ENCODE results near the gene VPS26B.

DNA sequence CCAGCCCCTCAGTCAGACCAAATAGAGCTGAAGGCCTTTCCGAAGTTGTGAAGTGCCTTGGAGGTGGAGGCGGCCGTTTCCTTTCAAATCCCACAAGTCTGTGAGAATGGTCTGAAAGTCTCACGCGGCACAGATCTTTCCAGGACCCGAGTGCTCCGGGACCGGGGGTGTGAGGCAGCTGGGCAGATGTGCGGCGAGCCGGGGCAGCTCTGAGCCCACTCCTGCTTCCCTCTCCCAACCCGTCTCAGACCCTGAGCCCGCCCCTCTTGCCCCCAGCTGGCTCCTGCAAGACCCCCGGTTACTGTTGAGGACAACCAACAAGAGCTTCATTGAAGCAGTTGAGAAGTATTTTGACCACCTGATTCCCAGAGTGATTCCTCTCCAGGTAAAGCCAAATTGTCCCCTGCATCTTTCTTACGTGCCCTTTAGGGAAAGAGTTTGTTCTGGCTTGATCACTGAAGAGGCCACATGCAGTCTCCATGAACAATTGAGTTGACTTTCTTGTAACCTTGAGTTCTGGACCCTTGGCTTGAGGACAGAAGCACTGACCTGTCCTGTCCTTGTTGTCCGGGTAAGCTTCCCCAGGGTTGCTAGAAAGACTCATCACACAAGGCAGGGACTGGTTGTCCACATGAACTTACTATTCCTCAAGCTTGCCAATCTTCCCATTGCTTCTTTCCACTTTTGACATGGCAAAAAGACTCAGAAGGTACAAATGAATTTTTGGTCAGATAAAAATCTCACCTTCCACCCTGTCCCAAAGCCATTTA lies 59.2 kb downstream of the VPS26B start:
- TF ChIP-seq, protein P1, sequence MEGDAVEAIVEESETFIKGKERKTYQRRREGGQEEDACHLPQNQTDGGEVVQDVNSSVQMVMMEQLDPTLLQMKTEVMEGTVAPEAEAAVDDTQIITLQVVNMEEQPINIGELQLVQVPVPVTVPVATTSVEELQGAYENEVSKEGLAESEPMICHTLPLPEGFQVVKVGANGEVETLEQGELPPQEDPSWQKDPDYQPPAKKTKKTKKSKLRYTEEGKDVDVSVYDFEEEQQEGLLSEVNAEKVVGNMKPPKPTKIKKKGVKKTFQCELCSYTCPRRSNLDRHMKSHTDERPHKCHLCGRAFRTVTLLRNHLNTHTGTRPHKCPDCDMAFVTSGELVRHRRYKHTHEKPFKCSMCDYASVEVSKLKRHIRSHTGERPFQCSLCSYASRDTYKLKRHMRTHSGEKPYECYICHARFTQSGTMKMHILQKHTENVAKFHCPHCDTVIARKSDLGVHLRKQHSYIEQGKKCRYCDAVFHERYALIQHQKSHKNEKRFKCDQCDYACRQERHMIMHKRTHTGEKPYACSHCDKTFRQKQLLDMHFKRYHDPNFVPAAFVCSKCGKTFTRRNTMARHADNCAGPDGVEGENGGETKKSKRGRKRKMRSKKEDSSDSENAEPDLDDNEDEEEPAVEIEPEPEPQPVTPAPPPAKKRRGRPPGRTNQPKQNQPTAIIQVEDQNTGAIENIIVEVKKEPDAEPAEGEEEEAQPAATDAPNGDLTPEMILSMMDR (IDR thresholded peaks at IDR 0.05), result no peak
- TF ChIP-seq POLR2A (IDR thresholded peaks at IDR 0.05), result no peak

Data from sigmoid colon (tissue), 3 donors.